ENCODE data around the gene TRPM4.
"Not testable (repeated sequence)": the region's sequence is repeated elsewhere in the genome, so short reads cannot be mapped to it uniquely, and the experiment has no call there.

Gene TRPM4

DNA sequence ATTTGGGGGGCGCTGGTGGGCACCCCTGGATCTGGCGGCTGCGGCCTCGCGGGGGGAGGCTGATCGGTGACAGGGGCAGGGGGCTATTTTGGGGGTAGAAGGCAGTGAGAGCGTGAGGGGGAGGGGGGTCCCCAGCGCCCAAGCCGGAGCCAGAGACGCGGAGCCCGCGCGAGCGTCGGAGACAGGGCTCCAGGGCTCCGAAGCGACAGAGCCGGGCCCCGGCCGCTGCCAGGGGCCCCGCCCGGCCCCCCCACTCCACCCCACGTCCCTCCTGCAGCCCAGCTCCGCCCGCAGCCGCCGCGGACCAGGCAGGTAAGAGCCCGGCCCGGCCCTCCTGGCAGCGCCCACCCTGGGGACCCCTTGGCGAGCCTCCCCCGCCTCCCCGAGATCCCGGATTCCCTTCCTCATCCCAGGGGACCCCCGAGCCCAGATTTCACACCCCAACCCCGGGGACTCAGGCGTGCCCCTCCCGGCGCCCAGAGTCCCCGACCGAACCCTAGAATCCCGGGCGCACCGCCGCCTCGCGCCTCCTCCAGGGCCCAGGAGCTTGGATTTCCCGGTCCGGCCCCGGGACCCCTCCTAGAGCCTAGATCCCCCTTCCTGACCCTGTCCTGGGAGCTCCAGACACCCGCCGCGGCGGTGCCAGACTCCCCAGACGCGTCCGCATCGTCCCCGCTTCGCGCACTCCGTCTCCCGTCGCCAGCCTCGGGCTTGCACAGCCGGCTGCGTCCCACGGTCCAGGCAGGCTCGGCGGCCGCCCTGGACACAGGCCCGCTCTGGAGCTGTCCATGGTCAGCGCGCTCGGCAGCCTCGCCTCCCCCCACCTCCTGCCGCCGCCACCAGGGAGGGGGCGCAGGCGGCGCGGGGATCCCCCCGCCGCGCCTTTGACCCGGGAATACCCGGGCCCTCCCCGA, 37.9 kb upstream of the TRPM4 start, which contains the start of gene PPFIA3:
TSS of gene PPFIA3 (plus strand) at position 134 of the 914 bp plus-strand sequence. CDS start 8,330 bp downstream, outside the sequence.
- peak within 1 kb of the TSS; percentile 11 for H2AK5ac ChIP-seq (ENCODE audit: low read depth, low read length)
- peak within 1 kb of the TSS; percentile 97 for H3K18ac ChIP-seq (ENCODE audit: low read length)
- peaks cover 6 to 11% of the 10 kb centered on the region in 2 donors for H3K4me1 ChIP-seq (ENCODE audit: control insufficient read depth in 2 of 2, insufficient read depth in 1 of 2, low read depth in 1 of 2, low read length in 2 of 2)
- peak within 1 kb of the TSS; percentile 97 for H3K4me2 ChIP-seq (ENCODE audit: insufficient read depth, low read length, poor library complexity, severe bottlenecking)
- H3K9me3 ChIP-seq (replicated peaks in 1 of 2; ENCODE audit: control insufficient read depth in 2 of 2, insufficient read depth in 1 of 2, low read depth in 1 of 2, low read length in 2 of 2), result no peaks in the 10 kb centered on the region
- peak within 1 kb of the TSS; percentile 87 to 96 for H3K4me3 ChIP-seq (ENCODE audit: low read length in 2 of 2)
- H3K23ac ChIP-seq (ENCODE audit: low read depth, low read length, poor library complexity), result peak within 1 kb of the TSS; percentile 95
- H2BK120ac ChIP-seq (ENCODE audit: low read depth, low read length), result no peak within 1 kb of the TSS
- H3K27ac ChIP-seq (replicated peaks; ENCODE audit: low read length), result no peak within 1 kb of the TSS
- no peak within 1 kb of the TSS for H4K8ac ChIP-seq (ENCODE audit: low read depth, low read length)
- H2AFZ ChIP-seq (ENCODE audit: low read length), result peak within 1 kb of the TSS; percentile 99
- peaks cover 10 to 29% (median 25%) of the 10 kb centered on the region in 3 experiments for H3K27me3 ChIP-seq (ENCODE audit: control insufficient read depth in 3 of 3, insufficient read depth in 3 of 3, low read depth in 1 of 3, low read length in 3 of 3)
- peak within 1 kb of the TSS; percentile 65 for H2BK15ac ChIP-seq (ENCODE audit: low read length)
- DNase-seq (ENCODE audit: low spot score), result peak; percentile 68
- H3K79me1 ChIP-seq (ENCODE audit: low read depth, low read length), result peaks cover 3% of the 10 kb centered on the region
- peak within 1 kb of the TSS; percentile 94 for H3K14ac ChIP-seq (ENCODE audit: low read length)
- no peaks in the 10 kb centered on the region for H3K36me3 ChIP-seq (replicated peaks in 1 of 2; ENCODE audit: control insufficient read depth in 2 of 2, insufficient read depth in 2 of 2, low read length in 2 of 2)
- peak within 1 kb of the TSS; percentile 84 for H2BK12ac ChIP-seq (ENCODE audit: low read length)
- WGBS, 2 donors (ENCODE audit: extremely low coverage in 2 of 2, insufficient read length in 2 of 2, insufficient replicate concordance in 1 of 2), result no CpG with 5 or more reads among the region's 90 CpGs
- H2BK5ac ChIP-seq (ENCODE audit: low read length), result no peak within 1 kb of the TSS
- H3K4ac ChIP-seq (ENCODE audit: low read length), result no peak within 1 kb of the TSS
- no peak within 1 kb of the TSS for H4K91ac ChIP-seq (ENCODE audit: low read depth, low read length, poor library complexity)
- peak within 1 kb of the TSS; percentile 91 for H3K9ac ChIP-seq (ENCODE audit: low read depth, low read length, poor library complexity)

DNA sequence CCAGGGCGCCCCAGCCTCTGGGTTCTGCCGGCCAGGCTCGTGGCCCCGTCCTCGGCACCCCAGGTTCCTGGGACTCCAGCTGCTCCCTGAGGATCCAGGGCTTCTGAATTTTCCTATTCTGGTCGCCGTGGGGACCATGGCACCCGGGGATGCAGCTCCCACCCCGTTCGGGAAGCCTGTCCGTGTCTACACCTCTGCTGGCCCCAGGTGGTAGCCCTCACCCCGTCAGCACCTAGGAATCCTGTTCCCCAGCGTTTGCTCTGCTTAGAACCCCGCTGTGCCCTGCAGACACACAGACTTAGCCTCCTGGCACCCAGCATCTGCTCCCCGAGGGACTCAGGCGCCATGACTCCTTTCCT, 37.3 kb upstream of the TRPM4 start:
- no peak overlapping the region for H3K23ac ChIP-seq (ENCODE audit: low read depth, low read length, poor library complexity)
- no CpG with 5 or more reads among the region's 16 CpGs for WGBS, 2 donors (ENCODE audit: extremely low coverage in 2 of 2, insufficient read length in 2 of 2, insufficient replicate concordance in 1 of 2)
- DNase-seq (ENCODE audit: low spot score), result no peak
- H3K79me1 ChIP-seq (ENCODE audit: low read depth, low read length), result peaks cover 3% of the 10 kb centered on the region
- no peak overlapping the region for H3K14ac ChIP-seq (ENCODE audit: low read length)
- H2BK12ac ChIP-seq (ENCODE audit: low read length), result no peak overlapping the region
- H3K4ac ChIP-seq (ENCODE audit: low read length), result no peak overlapping the region
- no peak overlapping the region for H4K91ac ChIP-seq (ENCODE audit: low read depth, low read length, poor library complexity)
- no peaks in the 10 kb centered on the region for H3K9me3 ChIP-seq (replicated peaks in 1 of 2; ENCODE audit: control insufficient read depth in 2 of 2, insufficient read depth in 1 of 2, low read depth in 1 of 2, low read length in 2 of 2)
- peaks cover 10 to 32% (median 25%) of the 10 kb centered on the region in 3 experiments for H3K27me3 ChIP-seq (ENCODE audit: control insufficient read depth in 3 of 3, insufficient read depth in 3 of 3, low read depth in 1 of 3, low read length in 3 of 3)
- peak overlapping the region in 1 of 2 donors; percentile 54 for H3K4me3 ChIP-seq (ENCODE audit: low read length in 2 of 2)
- no peak overlapping the region for H2BK120ac ChIP-seq (ENCODE audit: low read depth, low read length)
- no peak overlapping the region for H4K8ac ChIP-seq (ENCODE audit: low read depth, low read length)
- H3K9ac ChIP-seq (ENCODE audit: low read depth, low read length, poor library complexity), result no peak overlapping the region
- no peak overlapping the region for H3K18ac ChIP-seq (ENCODE audit: low read length)
- H2AFZ ChIP-seq (ENCODE audit: low read length), result peak overlapping the region; percentile 99
- H3K4me2 ChIP-seq (ENCODE audit: insufficient read depth, low read length, poor library complexity, severe bottlenecking), result peak overlapping the region; percentile 80
- peak overlapping the region; percentile 74 for H2AK5ac ChIP-seq (ENCODE audit: low read depth, low read length)
- H3K4me1 ChIP-seq (ENCODE audit: control insufficient read depth in 2 of 2, insufficient read depth in 1 of 2, low read depth in 1 of 2, low read length in 2 of 2), result peaks cover 4 to 6% of the 10 kb centered on the region in 2 donors
- H3K36me3 ChIP-seq (replicated peaks in 1 of 2; ENCODE audit: control insufficient read depth in 2 of 2, insufficient read depth in 2 of 2, low read length in 2 of 2), result no peaks in the 10 kb centered on the region
- no peak overlapping the region for H2BK5ac ChIP-seq (ENCODE audit: low read length)
- no peak overlapping the region for H3K27ac ChIP-seq (replicated peaks; ENCODE audit: low read length)
- H2BK15ac ChIP-seq (ENCODE audit: low read length), result no peak overlapping the region

DNA sequence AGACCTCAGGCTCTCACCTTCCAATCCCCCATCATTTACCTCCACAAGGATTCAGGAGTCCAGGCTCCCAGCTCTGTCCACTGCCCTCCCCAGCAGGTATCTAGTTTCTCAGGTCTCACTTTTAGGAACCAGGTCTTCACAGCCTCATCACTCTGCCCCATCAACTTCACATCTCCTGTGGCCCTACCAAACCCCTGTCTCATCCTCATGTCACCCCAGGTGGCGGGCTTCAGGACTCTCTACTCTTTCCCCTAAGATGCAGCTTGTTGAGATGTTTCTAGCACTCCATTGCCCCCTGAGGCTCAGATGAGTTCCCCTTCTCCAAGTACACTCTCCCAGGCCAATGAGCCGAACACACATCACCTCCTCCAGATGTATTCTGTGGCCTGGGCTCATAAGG, 36.7 kb upstream of the TRPM4 start:
- no peak overlapping the region for H2BK5ac ChIP-seq (ENCODE audit: low read length)
- no peak for DNase-seq (ENCODE audit: low spot score)
- no peak overlapping the region for H4K91ac ChIP-seq (ENCODE audit: low read depth, low read length, poor library complexity)
- WGBS, 2 donors (ENCODE audit: extremely low coverage in 2 of 2, insufficient read length in 2 of 2, insufficient replicate concordance in 1 of 2), result no CpG with 5 or more reads among the region's 2 CpGs
- no peak overlapping the region for H3K14ac ChIP-seq (ENCODE audit: low read length)
- H2BK15ac ChIP-seq (ENCODE audit: low read length), result no peak overlapping the region
- H3K18ac ChIP-seq (ENCODE audit: low read length), result no peak overlapping the region
- H3K23ac ChIP-seq (ENCODE audit: low read depth, low read length, poor library complexity), result no peak overlapping the region
- no peak overlapping the region for H3K4me3 ChIP-seq (ENCODE audit: low read length in 2 of 2)
- no peak overlapping the region for H3K4ac ChIP-seq (ENCODE audit: low read length)
- H2AK5ac ChIP-seq (ENCODE audit: low read depth, low read length), result peak overlapping the region; percentile 74
- H2BK120ac ChIP-seq (ENCODE audit: low read depth, low read length), result no peak overlapping the region
- no peaks in the 10 kb centered on the region for H3K36me3 ChIP-seq (replicated peaks in 1 of 2; ENCODE audit: control insufficient read depth in 2 of 2, insufficient read depth in 2 of 2, low read length in 2 of 2)
- H3K4me2 ChIP-seq (ENCODE audit: insufficient read depth, low read length, poor library complexity, severe bottlenecking), result no peak overlapping the region
- no peak overlapping the region for H2AFZ ChIP-seq (ENCODE audit: low read length)
- H3K9ac ChIP-seq (ENCODE audit: low read depth, low read length, poor library complexity), result no peak overlapping the region
- H2BK12ac ChIP-seq (ENCODE audit: low read length), result no peak overlapping the region
- H3K4me1 ChIP-seq (ENCODE audit: control insufficient read depth in 2 of 2, insufficient read depth in 1 of 2, low read depth in 1 of 2, low read length in 2 of 2), result peaks cover 4 to 6% of the 10 kb centered on the region in 2 donors
- H4K8ac ChIP-seq (ENCODE audit: low read depth, low read length), result no peak overlapping the region
- no peaks in the 10 kb centered on the region for H3K9me3 ChIP-seq (replicated peaks in 1 of 2; ENCODE audit: control insufficient read depth in 2 of 2, insufficient read depth in 1 of 2, low read depth in 1 of 2, low read length in 2 of 2)
- peaks cover 10 to 33% (median 28%) of the 10 kb centered on the region in 3 experiments for H3K27me3 ChIP-seq (ENCODE audit: control insufficient read depth in 3 of 3, insufficient read depth in 3 of 3, low read depth in 1 of 3, low read length in 3 of 3)
- no peak overlapping the region for H3K27ac ChIP-seq (replicated peaks; ENCODE audit: low read length)
- peaks cover 3% of the 10 kb centered on the region for H3K79me1 ChIP-seq (ENCODE audit: low read depth, low read length)

DNA sequence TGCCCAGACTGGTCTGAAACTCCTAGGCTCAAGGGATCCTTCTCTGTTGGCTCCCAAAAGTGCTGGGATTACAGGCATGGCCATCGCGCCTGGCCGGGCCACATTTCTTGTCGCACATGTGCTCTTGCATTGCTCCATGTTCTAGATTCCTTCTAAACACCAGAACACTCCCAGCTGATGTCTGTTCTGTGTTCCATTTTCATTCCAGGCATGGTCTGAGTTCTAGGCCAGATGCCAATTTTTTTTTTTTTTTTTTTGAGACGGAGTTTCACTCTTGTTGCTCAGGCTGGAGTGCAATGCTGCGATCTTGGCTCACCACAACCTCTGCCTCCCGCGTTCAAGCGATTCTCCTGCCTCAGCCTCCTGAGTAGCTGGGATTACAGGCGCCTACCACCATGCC, 35.8 kb upstream of the TRPM4 start:
- not testable (repeated sequence) for H3K4me1 ChIP-seq (ENCODE audit: control insufficient read depth in 2 of 2, insufficient read depth in 1 of 2, low read depth in 1 of 2, low read length in 2 of 2); H3K14ac ChIP-seq (ENCODE audit: low read length); H3K27ac ChIP-seq (replicated peaks; ENCODE audit: low read length); H4K8ac ChIP-seq (ENCODE audit: low read depth, low read length); H3K4ac ChIP-seq (ENCODE audit: low read length); H3K79me1 ChIP-seq (ENCODE audit: low read depth, low read length); H3K4me3 ChIP-seq (ENCODE audit: low read length in 2 of 2); H3K23ac ChIP-seq (ENCODE audit: low read depth, low read length, poor library complexity); H3K4me2 ChIP-seq (ENCODE audit: insufficient read depth, low read length, poor library complexity, severe bottlenecking); H3K9me3 ChIP-seq (replicated peaks in 1 of 2; ENCODE audit: control insufficient read depth in 2 of 2, insufficient read depth in 1 of 2, low read depth in 1 of 2, low read length in 2 of 2); H3K36me3 ChIP-seq (replicated peaks in 1 of 2; ENCODE audit: control insufficient read depth in 2 of 2, insufficient read depth in 2 of 2, low read length in 2 of 2); H2BK5ac ChIP-seq (ENCODE audit: low read length); H2BK120ac ChIP-seq (ENCODE audit: low read depth, low read length); H2AFZ ChIP-seq (ENCODE audit: low read length); H3K9ac ChIP-seq (ENCODE audit: low read depth, low read length, poor library complexity); H2AK5ac ChIP-seq (ENCODE audit: low read depth, low read length); H2BK15ac ChIP-seq (ENCODE audit: low read length); H3K18ac ChIP-seq (ENCODE audit: low read length); DNase-seq (ENCODE audit: low spot score); H2BK12ac ChIP-seq (ENCODE audit: low read length); H4K91ac ChIP-seq (ENCODE audit: low read depth, low read length, poor library complexity)
- no CpG with 5 or more reads among the region's 10 CpGs for WGBS, 2 donors (ENCODE audit: extremely low coverage in 2 of 2, insufficient read length in 2 of 2, insufficient replicate concordance in 1 of 2)
- H3K27me3 ChIP-seq (ENCODE audit: control insufficient read depth in 3 of 3, insufficient read depth in 3 of 3, low read depth in 1 of 3, low read length in 3 of 3), result peaks cover 10 to 33% (median 28%) of the 10 kb centered on the region in 3 experiments
